ENCODE results near the gene GPR139.

DNA sequence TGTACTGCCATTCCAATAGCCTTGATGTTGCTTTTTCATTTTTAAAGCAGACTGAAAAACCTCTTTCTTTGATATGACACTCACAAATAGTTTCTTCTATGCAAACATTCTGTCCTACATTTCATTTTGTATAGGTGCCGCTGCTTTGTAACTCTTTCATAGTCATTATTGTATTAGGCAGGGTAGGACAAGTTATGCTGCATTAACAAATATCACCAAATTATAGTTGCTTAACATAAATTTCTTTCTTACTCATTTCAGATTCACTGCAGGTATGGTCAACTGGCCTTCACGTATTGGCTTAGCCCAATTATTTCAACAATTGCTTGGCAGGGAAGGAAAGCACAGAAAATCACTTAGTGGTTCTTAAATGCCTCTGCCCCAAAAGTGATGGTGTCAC is 70.8 kb downstream of the GPR139 start:
- TF ChIP-seq, protein P1, sequence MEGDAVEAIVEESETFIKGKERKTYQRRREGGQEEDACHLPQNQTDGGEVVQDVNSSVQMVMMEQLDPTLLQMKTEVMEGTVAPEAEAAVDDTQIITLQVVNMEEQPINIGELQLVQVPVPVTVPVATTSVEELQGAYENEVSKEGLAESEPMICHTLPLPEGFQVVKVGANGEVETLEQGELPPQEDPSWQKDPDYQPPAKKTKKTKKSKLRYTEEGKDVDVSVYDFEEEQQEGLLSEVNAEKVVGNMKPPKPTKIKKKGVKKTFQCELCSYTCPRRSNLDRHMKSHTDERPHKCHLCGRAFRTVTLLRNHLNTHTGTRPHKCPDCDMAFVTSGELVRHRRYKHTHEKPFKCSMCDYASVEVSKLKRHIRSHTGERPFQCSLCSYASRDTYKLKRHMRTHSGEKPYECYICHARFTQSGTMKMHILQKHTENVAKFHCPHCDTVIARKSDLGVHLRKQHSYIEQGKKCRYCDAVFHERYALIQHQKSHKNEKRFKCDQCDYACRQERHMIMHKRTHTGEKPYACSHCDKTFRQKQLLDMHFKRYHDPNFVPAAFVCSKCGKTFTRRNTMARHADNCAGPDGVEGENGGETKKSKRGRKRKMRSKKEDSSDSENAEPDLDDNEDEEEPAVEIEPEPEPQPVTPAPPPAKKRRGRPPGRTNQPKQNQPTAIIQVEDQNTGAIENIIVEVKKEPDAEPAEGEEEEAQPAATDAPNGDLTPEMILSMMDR (IDR thresholded peaks at IDR 0.05): no peak
- no peak for TF ChIP-seq POLR2A (IDR thresholded peaks at IDR 0.05)
